Activated T-helper 1 cell treated with anti-CD3 and anti-CD28 coated beads, Interleukin-12 subunit alpha, Interleukin-12 subunit beta, Interleukin-2, Interleukin-4 antibody, amounts not matched to agents 30 ng/mL and 10 ng/mL and 1 ng/mL, durations not matched to agents 14 hours and 24 hours and 36 hours (primary cell): ENCODE data around the gene TAP2. TPM values are rescaled to one million over a fixed set of nuclear protein-coding genes. Genes with fewer than 3 reads are reported as not detected.

Experiments
- DNase-seq: peaks from one replicate; pipeline ENCODE4 v3.0.0; 2021; ENCODE audit warnings: low spot score
- H3K27ac Mint-ChIP-seq: one replicate; pipeline ENCODE4 v1.8.0; 2021; ENCODE audit warnings: mild to moderate bottlenecking, mixed read lengths
- H3K27me3 Mint-ChIP-seq: one replicate; pipeline ENCODE4 v1.8.0; 2022; ENCODE audit warnings: mild to moderate bottlenecking, moderate library complexity, mixed read lengths; ENCODE audit not compliant: insufficient read depth
- H3K36me3 Mint-ChIP-seq: one replicate; pipeline ENCODE4 v1.8.0; 2021; ENCODE audit warnings: low read depth, mixed read lengths
- H3K4me1 Mint-ChIP-seq: one replicate; pipeline ENCODE4 v1.8.0; 2021; ENCODE audit warnings: low read depth, mixed read lengths
- H3K4me3 Mint-ChIP-seq: one replicate; pipeline ENCODE4 v1.8.0; 2021; ENCODE audit warnings: mild to moderate bottlenecking, moderate library complexity, mixed read lengths
- H3K9me3 Mint-ChIP-seq: one replicate; pipeline ENCODE4 v1.8.0; 2021; ENCODE audit warnings: mixed read lengths
- intact Hi-C: fragments of 100-400 bp; cut with micrococcal nuclease; formaldehyde crosslinking; loops from one replicate; pipeline ENCODE4 v1.15.1; 2024
- total RNA-seq: library from RNA; stranded (reverse); gene quantifications from 2 replicates; pipeline ENCODE4 v1.2.3, GENCODE V29; 2022

TAP2 gene
- total RNA-seq, 1 donor from 2014 or later = 160 TPM

GRCh38 chr6:32852018-32852843 is 13.7 kb upstream of the TAP2 start:
- Mint-ChIP-seq H3K27me3 (no peaks in the 10 kb centered on the region), H3K4me3 (peak overlapping the region; percentile 98), H3K36me3 (peaks cover 79% of the 10 kb centered on the region), H3K4me1 (peaks cover 71% of the 10 kb centered on the region), H3K27ac (peak overlapping the region; percentile 94), H3K9me3 (no peaks in the 10 kb centered on the region)
- no peak for DNase-seq
- intact Hi-C loops = loop anchor here (2.0 to 10.0 kb wide), 6 partner anchors 185 to 1280 kb away; partner anchors contain the start of genes AGPAT1, HLA-DQB1, HSPA1A and HSPA1L

GRCh38 chr6:32851025-32851424 is 12.5 kb upstream of the TAP2 start:
- intact Hi-C loops = loop anchor here (5.0 to 10.0 kb wide), 5 partner anchors 184 to 1279 kb away; partner anchors contain the start of genes AGPAT1, HLA-DQB1, HSPA1A and HSPA1L
- H3K4me1 Mint-ChIP-seq = peaks cover 74% of the 10 kb centered on the region
- H3K27me3 Mint-ChIP-seq = no peaks in the 10 kb centered on the region
- H3K4me3 Mint-ChIP-seq = peak overlapping the region; percentile 98
- no peaks in the 10 kb centered on the region for H3K9me3 Mint-ChIP-seq
- H3K27ac Mint-ChIP-seq = peak overlapping the region; percentile 45
- peaks cover 80% of the 10 kb centered on the region for H3K36me3 Mint-ChIP-seq
- DNase-seq = no peak

- peaks cover 81% of the 10 kb centered on the region for H3K36me3 Mint-ChIP-seq
- H3K9me3 Mint-ChIP-seq = no peaks in the 10 kb centered on the region
- DNase-seq = no peak
- intact Hi-C loops = loop anchor here (10.0 kb wide), 1 partner anchor 566 kb away; the partner anchor contains the start of genes CUTA and PHF1
- H3K27me3 Mint-ChIP-seq = no peaks in the 10 kb centered on the region
- peaks cover 70% of the 10 kb centered on the region for H3K4me1 Mint-ChIP-seq
- H3K4me3 Mint-ChIP-seq = peak overlapping the region; percentile 75
- H3K27ac Mint-ChIP-seq = peak overlapping the region; percentile 65
Measured at GRCh38 chr6:32849126-32849525, 10.6 kb upstream of the TAP2 start.

GRCh38 chr6:32847795-32848194 is 9.3 kb upstream of the TAP2 start:
- intact Hi-C loops = loop anchor here (10.0 kb wide), 1 partner anchor 567 kb away; the partner anchor contains the start of genes CUTA and PHF1
- H3K27ac Mint-ChIP-seq = peak overlapping the region; percentile 73
- peaks cover 75% of the 10 kb centered on the region for H3K4me1 Mint-ChIP-seq
- DNase-seq = no peak
- H3K4me3 Mint-ChIP-seq = peak overlapping the region; percentile 75
- H3K27me3 Mint-ChIP-seq = no peaks in the 10 kb centered on the region
- peaks cover 88% of the 10 kb centered on the region for H3K36me3 Mint-ChIP-seq
- no peaks in the 10 kb centered on the region for H3K9me3 Mint-ChIP-seq

- intact Hi-C loops = loop anchor here (10.0 kb wide), 1 partner anchor 568 kb away; the partner anchor contains the start of genes CUTA and PHF1
- peaks cover 79% of the 10 kb centered on the region for H3K4me1 Mint-ChIP-seq
- H3K9me3 Mint-ChIP-seq = no peaks in the 10 kb centered on the region
- peak overlapping the region; percentile 33 for H3K27ac Mint-ChIP-seq
- H3K4me3 Mint-ChIP-seq = peak overlapping the region; percentile 75
- no peak for DNase-seq
- peaks cover 89% of the 10 kb centered on the region for H3K36me3 Mint-ChIP-seq
- H3K27me3 Mint-ChIP-seq = no peaks in the 10 kb centered on the region
Measured at GRCh38 chr6:32847004-32847403, 8.5 kb upstream of the TAP2 start.

- peaks cover 88% of the 10 kb centered on the region for H3K36me3 Mint-ChIP-seq
- no peaks in the 10 kb centered on the region for H3K9me3 Mint-ChIP-seq
- intact Hi-C loops = loop anchor here (2.0 to 10.0 kb wide), 2 partner anchors 355 to 569 kb away; partner anchors contain the start of genes CUTA, PHF1, RXRB and SLC39A7
Measured at GRCh38 chr6:32845384-32845884, 6.9 kb upstream of the TAP2 start.

GRCh38 chr6:32844839-32845383 is 6.4 kb upstream of the TAP2 start:
- DNase-seq = no peak
- H3K4me1 Mint-ChIP-seq = peaks cover 79% of the 10 kb centered on the region
- peak overlapping the region; percentile 98 for H3K27ac Mint-ChIP-seq
- H3K9me3 Mint-ChIP-seq = no peaks in the 10 kb centered on the region
- H3K36me3 Mint-ChIP-seq = peaks cover 89% of the 10 kb centered on the region
- H3K4me3 Mint-ChIP-seq = peak overlapping the region; percentile 93
- no peaks in the 10 kb centered on the region for H3K27me3 Mint-ChIP-seq
- intact Hi-C loops = loop anchor here (1.0 to 10.0 kb wide), 7 partner anchors 8 to 1193 kb away; partner anchors contain the start of genes BAG6, CUTA, PHF1 and RXRB

More at GRCh38 chr6:32845384-32845884, 6.9 kb upstream of the TAP2 start:
- H3K4me3 Mint-ChIP-seq = peak overlapping the region; percentile 93
- H3K4me1 Mint-ChIP-seq = peaks cover 79% of the 10 kb centered on the region
- no peaks in the 10 kb centered on the region for H3K27me3 Mint-ChIP-seq
- DNase-seq = peak; percentile 50
- peak overlapping the region; percentile 98 for H3K27ac Mint-ChIP-seq

GRCh38 chr6:32843979-32844838 is 5.7 kb upstream of the TAP2 start, which contains the start of gene PSMB8:
Gene PSMB8, minus strand, starts transcription at chr6:32844047. Its CDS starts 51 bp downstream, at chr6:32843996.
- peak within 1 kb of the TSS; percentile 93 for H3K4me3 Mint-ChIP-seq
- H3K4me1 Mint-ChIP-seq = peaks cover 82% of the 10 kb centered on the region
- H3K27me3 Mint-ChIP-seq = no peaks in the 10 kb centered on the region
- intact Hi-C loops = loop anchor here (1.0 to 10.0 kb wide), 7 partner anchors 9 to 1192 kb away; partner anchors contain the start of genes BAG6, CUTA, PHF1 and RXRB
- H3K36me3 Mint-ChIP-seq = peaks cover 85% of the 10 kb centered on the region
- H3K9me3 Mint-ChIP-seq = no peaks in the 10 kb centered on the region
- peak; percentile 96 for DNase-seq
- H3K27ac Mint-ChIP-seq = peak within 1 kb of the TSS; percentile 98

GRCh38 chr6:32843331-32843978 is 4.9 kb upstream of the TAP2 start:
- Mint-ChIP-seq H3K4me1 (peaks cover 78% of the 10 kb centered on the region), H3K36me3 (peaks cover 78% of the 10 kb centered on the region), H3K27me3 (no peaks in the 10 kb centered on the region), H3K27ac (peak overlapping the region; percentile 98), H3K4me3 (peak overlapping the region; percentile 93), H3K9me3 (no peaks in the 10 kb centered on the region)
- no peak for DNase-seq
- intact Hi-C loops = loop anchor here (5.0 to 10.0 kb wide), 3 partner anchors 469 to 1191 kb away; partner anchors contain the start of genes BAG6, CUTA, PHF1 and TAPBP

- intact Hi-C loops = loop anchor here (5.0 to 10.0 kb wide), 3 partner anchors 470 to 1190 kb away; partner anchors contain the start of genes BAG6, CUTA, PHF1 and TAPBP
- Mint-ChIP-seq H3K36me3 (peaks cover 70% of the 10 kb centered on the region), H3K27ac (peak overlapping the region; percentile 98), H3K27me3 (no peaks in the 10 kb centered on the region), H3K9me3 (no peaks in the 10 kb centered on the region), H3K4me1 (peaks cover 71% of the 10 kb centered on the region), H3K4me3 (peak overlapping the region; percentile 93)
- DNase-seq = no peak
Measured at GRCh38 chr6:32842690-32843089, 4.2 kb upstream of the TAP2 start.

- peaks cover 70% of the 10 kb centered on the region for H3K4me1 Mint-ChIP-seq
- H3K4me3 Mint-ChIP-seq = peak overlapping the region; percentile 93
- H3K36me3 Mint-ChIP-seq = peaks cover 70% of the 10 kb centered on the region
- intact Hi-C loops = loop anchor here (5.0 to 10.0 kb wide), 3 partner anchors 470 to 1190 kb away; partner anchors contain the start of genes BAG6, CUTA, PHF1 and TAPBP
- H3K27me3 Mint-ChIP-seq = no peaks in the 10 kb centered on the region
- DNase-seq = no peak
- H3K9me3 Mint-ChIP-seq = no peaks in the 10 kb centered on the region
- H3K27ac Mint-ChIP-seq = peak overlapping the region; percentile 88
Measured at GRCh38 chr6:32842021-32842650, 3.6 kb upstream of the TAP2 start.
